Caco-2 (cell line): ENCODE results near the gene PDE9A. TPM values are rescaled to one million over a fixed set of nuclear protein-coding genes. Genes with fewer than 3 reads are reported as not detected.

Experiments
- BruUV-seq: library from RNA; stranded (reverse); fragments of 400-500 nt; replicated peaks from 2 replicates; lab custom pipeline; 2021; lab: Mats Ljungman, UMichigan
- CTCF ChIA-PET: fragments of 300-600 bp; sonication (Branson Sonifier 250); formaldehyde crosslinking; loops from one replicate; lab custom pipeline; 2022; ENCODE audit warnings: antibody characterized with exemption; lab: Charles Lee
- POLR2A ChIA-PET: fragments of 300-600 bp; sonication (Branson Sonifier 250); formaldehyde crosslinking; loops from one replicate; lab custom pipeline; 2022; ENCODE audit warnings: antibody characterized with exemption; lab: Charles Lee
- DNase-seq, 2 experiments: peaks; one replicate each; pipeline versions ENCODE4 v3.0.0 to v3.0.0-alpha.2; 2020 to 2022
- H3K27me3 ChIP-seq: replicated peaks from 2 replicates; pipeline ENCODE4 v1.6.0; 2011; ENCODE audit warnings: low read length; ENCODE audit not compliant: control insufficient read depth, insufficient read depth
- H3K36me3 ChIP-seq: 2 replicates; pipeline ENCODE4 v1.5.1; 2011; ENCODE audit warnings: low read length; ENCODE audit not compliant: control insufficient read depth, insufficient read depth
- H3K4me1 ChIP-seq: fragments of 250-450 bp; sonication (Bioruptor Pico); 2 replicates; pipeline ENCODE4 v1.5.1; 2020; ENCODE audit warnings: mild to moderate bottlenecking
- H3K4me3 ChIP-seq: 2 replicates; pipeline ENCODE4 v1.5.1; 2011; ENCODE audit warnings: low read depth, mild to moderate bottlenecking, control low read depth, low read length
- H3K9me3 ChIP-seq: fragments of 250-450 bp; sonication (Bioruptor Pico); 2 replicates; pipeline ENCODE4 v1.5.1; 2020; ENCODE audit warnings: mild to moderate bottlenecking, moderate library complexity
- H3K27ac Mint-ChIP-seq: one replicate; pipeline ENCODE4 v1.8.0; 2022; ENCODE audit warnings: mixed read lengths; ENCODE audit not compliant: unreplicated experiment
- H3K27me3 Mint-ChIP-seq: one replicate; pipeline ENCODE4 v1.8.0; 2022; ENCODE audit warnings: mixed read lengths; ENCODE audit not compliant: insufficient read depth, unreplicated experiment
- H3K36me3 Mint-ChIP-seq: one replicate; pipeline ENCODE4 v1.8.0; 2022; ENCODE audit warnings: mild to moderate bottlenecking, mixed read lengths; ENCODE audit not compliant: insufficient read depth, unreplicated experiment
- H3K4me1 Mint-ChIP-seq: one replicate; pipeline ENCODE4 v1.8.0; 2022; ENCODE audit warnings: low read depth, mixed read lengths; ENCODE audit not compliant: unreplicated experiment
- H3K4me3 Mint-ChIP-seq: one replicate; pipeline ENCODE4 v1.8.0; 2022; ENCODE audit warnings: mild to moderate bottlenecking, moderate library complexity, mixed read lengths; ENCODE audit not compliant: unreplicated experiment
- H3K9me3 Mint-ChIP-seq: one replicate; pipeline ENCODE4 v1.8.0; 2022; ENCODE audit warnings: mixed read lengths; ENCODE audit not compliant: unreplicated experiment
- intact Hi-C: fragments of 100-400 bp; cut with micrococcal nuclease; formaldehyde crosslinking; loops from one replicate; pipeline ENCODE4 v1.10.0; 2022; ENCODE audit not compliant: unreplicated experiment
- total RNA-seq: library from RNA; stranded (reverse); gene quantifications from 2 replicates; pipeline ENCODE4 v1.2.3, GENCODE V29; 2022
- TF ChIP-seq, protein P1 (sequence below), 2 experiments: fragments of 200-600 bp in 1 of 2; IDR thresholded peaks; 1 replicate in 1 of 2; 2 replicates in 1 of 2; pipeline versions ENCODE4 v1.5.1 to v1.8.0; 2011 to 2022; ENCODE audit warnings: antibody characterized with exemption in 1 of 2, control low read depth in 1 of 2, inconsistent platforms in 1 of 2, low read depth in 1 of 2, low read length in 1 of 2, mild to moderate bottlenecking in 1 of 2, moderate library complexity in 1 of 2; ENCODE audit not compliant: insufficient read depth in 1 of 2, severe bottlenecking in 1 of 2, unreplicated experiment in 1 of 2

PDE9A gene
- total RNA-seq, 1 experiment from 2014 or later = 9.7 TPM

DNA sequence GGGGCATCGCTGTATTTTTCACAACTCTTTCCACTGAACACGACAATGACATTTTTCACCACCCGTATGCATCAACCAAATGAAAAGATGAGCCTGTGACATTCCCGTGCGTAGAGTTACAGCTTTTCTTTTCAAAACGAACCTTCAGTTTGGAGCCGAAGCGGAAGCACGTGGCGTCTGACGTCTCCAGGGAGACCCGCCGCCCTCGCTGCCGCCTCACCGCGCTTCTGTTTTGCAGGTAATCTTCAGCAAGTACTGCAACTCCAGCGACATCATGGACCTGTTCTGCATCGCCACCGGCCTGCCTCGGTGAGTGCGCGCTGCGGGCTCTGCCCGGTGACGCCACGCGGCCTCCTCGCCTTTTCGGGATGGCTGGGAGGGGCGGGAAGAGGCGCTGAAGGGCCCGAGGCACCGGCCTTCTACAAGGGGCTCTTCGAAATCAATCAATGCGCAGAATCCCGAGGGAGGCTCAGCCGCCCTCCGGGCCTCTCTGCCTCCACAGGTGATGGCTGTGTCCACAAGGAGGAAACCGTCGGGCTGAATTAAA, 32.6 kb downstream of the PDE9A start:
- Mint-ChIP-seq H3K4me1 (no peaks in the 10 kb centered on the region), H3K36me3 (no peaks in the 10 kb centered on the region), H3K27me3 (no peaks in the 10 kb centered on the region), H3K9me3 (no peaks in the 10 kb centered on the region), H3K27ac (no peak overlapping the region), H3K4me3 (no peak overlapping the region)
- TF ChIP-seq, protein P1, sequence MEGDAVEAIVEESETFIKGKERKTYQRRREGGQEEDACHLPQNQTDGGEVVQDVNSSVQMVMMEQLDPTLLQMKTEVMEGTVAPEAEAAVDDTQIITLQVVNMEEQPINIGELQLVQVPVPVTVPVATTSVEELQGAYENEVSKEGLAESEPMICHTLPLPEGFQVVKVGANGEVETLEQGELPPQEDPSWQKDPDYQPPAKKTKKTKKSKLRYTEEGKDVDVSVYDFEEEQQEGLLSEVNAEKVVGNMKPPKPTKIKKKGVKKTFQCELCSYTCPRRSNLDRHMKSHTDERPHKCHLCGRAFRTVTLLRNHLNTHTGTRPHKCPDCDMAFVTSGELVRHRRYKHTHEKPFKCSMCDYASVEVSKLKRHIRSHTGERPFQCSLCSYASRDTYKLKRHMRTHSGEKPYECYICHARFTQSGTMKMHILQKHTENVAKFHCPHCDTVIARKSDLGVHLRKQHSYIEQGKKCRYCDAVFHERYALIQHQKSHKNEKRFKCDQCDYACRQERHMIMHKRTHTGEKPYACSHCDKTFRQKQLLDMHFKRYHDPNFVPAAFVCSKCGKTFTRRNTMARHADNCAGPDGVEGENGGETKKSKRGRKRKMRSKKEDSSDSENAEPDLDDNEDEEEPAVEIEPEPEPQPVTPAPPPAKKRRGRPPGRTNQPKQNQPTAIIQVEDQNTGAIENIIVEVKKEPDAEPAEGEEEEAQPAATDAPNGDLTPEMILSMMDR (IDR thresholded peaks at IDR 0.05; ENCODE audit: insufficient read depth in 1 of 2, low read depth in 1 of 2, low read length in 1 of 2, severe bottlenecking in 1 of 2, unreplicated experiment in 1 of 2) = no peak
- Histone ChIP-seq H3K4me3 (no peak overlapping the region), H3K36me3 (no peaks in the 10 kb centered on the region), H3K4me1 (no peaks in the 10 kb centered on the region), H3K9me3 (no peaks in the 10 kb centered on the region), H3K27me3 (no peaks in the 10 kb centered on the region)
- POLR2A ChIA-PET = no interaction called here
- CTCF ChIA-PET = no interaction called here
- no TSS peak for BruUV-seq
- intact Hi-C loops = no loop called here
- DNase-seq = no peak

DNA sequence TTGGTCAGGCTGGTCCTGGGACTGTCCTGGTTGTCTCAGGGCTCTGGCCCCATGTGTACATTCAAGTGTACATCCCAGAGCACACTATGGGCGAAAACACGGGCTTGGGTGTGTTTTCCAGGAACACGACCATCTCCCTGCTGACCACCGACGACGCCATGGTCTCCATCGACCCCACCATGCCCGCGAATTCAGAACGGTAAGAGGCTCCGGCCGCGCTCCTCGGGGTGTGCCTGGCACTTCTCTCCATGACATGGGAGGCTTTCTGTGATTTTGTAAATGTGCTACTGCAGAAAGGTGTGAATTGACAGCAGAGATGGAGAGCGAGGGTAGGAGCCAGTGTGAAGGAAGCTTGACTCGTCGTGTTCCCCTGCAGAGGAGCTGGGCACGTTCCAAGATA, 34.4 kb downstream of the PDE9A start:
- BruUV-seq = no TSS peak
- no peaks in the 10 kb centered on the region for H3K27me3 ChIP-seq

DNA sequence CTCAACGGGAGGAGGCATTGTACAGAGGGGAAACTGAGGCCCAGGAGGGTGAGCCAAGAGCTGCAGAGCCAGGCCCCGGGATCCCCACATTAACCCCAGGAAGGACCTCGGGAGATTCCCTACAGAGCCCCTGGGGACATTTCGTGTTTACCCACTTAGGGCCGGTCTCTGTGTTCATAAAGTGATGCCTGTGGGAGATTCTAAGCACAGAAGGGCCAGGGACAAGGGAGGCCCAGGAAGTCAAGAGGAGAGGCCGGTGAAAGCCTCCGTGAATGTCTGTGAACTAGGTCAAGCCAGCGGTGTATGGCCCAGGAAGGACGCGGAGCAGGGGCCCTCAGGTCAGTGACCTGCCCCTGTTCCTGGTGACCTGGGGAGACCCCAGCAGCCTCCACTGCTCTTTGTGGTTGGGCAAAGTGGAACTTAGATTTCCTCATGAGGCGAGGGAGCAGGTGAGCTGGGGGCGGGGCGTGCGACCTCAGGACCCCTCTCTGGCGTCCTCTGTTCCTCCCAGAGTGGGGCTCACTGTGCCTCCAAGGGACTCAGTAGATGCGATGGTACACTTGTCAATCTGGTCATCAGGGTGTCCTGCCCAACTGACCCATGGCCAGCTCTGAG, 34.9 kb downstream of the PDE9A start:
- Histone ChIP-seq H3K4me3 (no peak overlapping the region), H3K27me3 (no peaks in the 10 kb centered on the region), H3K9me3 (no peaks in the 10 kb centered on the region), H3K4me1 (no peaks in the 10 kb centered on the region), H3K36me3 (no peaks in the 10 kb centered on the region)
- ChIA-PET CTCF (no interaction called here), POLR2A (no interaction called here)
- no peak overlapping the region for H3K4me3 Mint-ChIP-seq
- TF ChIP-seq, protein P1 (IDR thresholded peaks at IDR 0.05; ENCODE audit: insufficient read depth in 1 of 2, low read depth in 1 of 2, low read length in 1 of 2, severe bottlenecking in 1 of 2, unreplicated experiment in 1 of 2) = no peak
- H3K9me3 Mint-ChIP-seq = no peaks in the 10 kb centered on the region
- no peak overlapping the region for H3K27ac Mint-ChIP-seq
- no peaks in the 10 kb centered on the region for H3K4me1 Mint-ChIP-seq
- BruUV-seq = no TSS peak
- H3K36me3 Mint-ChIP-seq = no peaks in the 10 kb centered on the region
- intact Hi-C loops = no loop called here
- no peak for DNase-seq
- H3K27me3 Mint-ChIP-seq = no peaks in the 10 kb centered on the region

More for the DNA sequence above, 34.4 kb downstream of the PDE9A start:
- ChIA-PET POLR2A (no interaction called here), CTCF (no interaction called here)
- Histone ChIP-seq H3K36me3 (no peaks in the 10 kb centered on the region), H3K4me3 (no peak overlapping the region), H3K4me1 (no peaks in the 10 kb centered on the region), H3K9me3 (no peaks in the 10 kb centered on the region)
- no peak overlapping the region for H3K27ac Mint-ChIP-seq
- H3K9me3 Mint-ChIP-seq = no peaks in the 10 kb centered on the region
- H3K27me3 Mint-ChIP-seq = no peaks in the 10 kb centered on the region
- DNase-seq = no peak
- intact Hi-C loops = no loop called here
- H3K4me3 Mint-ChIP-seq = no peak overlapping the region
- H3K4me1 Mint-ChIP-seq = no peaks in the 10 kb centered on the region
- TF ChIP-seq, protein P1 (IDR thresholded peaks at IDR 0.05; ENCODE audit: insufficient read depth in 1 of 2, low read depth in 1 of 2, low read length in 1 of 2, severe bottlenecking in 1 of 2, unreplicated experiment in 1 of 2) = no peak
- no peaks in the 10 kb centered on the region for H3K36me3 Mint-ChIP-seq
